Prostate gland (tissue), 2 donors: ENCODE results near the gene LIN28A.

Experiments
- CTCF ChIP-seq, 4 experiments: fragments of 200-600 bp in 2 of 4; fragments of 450-650 bp in 2 of 4; sonication (generic) in 2 of 4; IDR thresholded peaks; 1 replicate in 3 of 4; 2 replicates in 1 of 4; pipeline ENCODE4 v1.5.1; 2016 to 2019; ENCODE audit warnings: antibody characterized with exemption in 4 of 4, mild to moderate bottlenecking in 2 of 4, moderate library complexity in 2 of 4
- POLR2A ChIP-seq: fragments of 450-650 bp; IDR thresholded peaks from one replicate; pipeline ENCODE4 v1.6.1; 2016; ENCODE audit warnings: antibody characterized with exemption, mild to moderate bottlenecking
- POLR2AphosphoS5 ChIP-seq: sonication (generic); formaldehyde crosslinking; IDR thresholded peaks from one replicate; pipeline ENCODE4 v1.6.1; 2017; ENCODE audit warnings: antibody characterized with exemption

DNA sequence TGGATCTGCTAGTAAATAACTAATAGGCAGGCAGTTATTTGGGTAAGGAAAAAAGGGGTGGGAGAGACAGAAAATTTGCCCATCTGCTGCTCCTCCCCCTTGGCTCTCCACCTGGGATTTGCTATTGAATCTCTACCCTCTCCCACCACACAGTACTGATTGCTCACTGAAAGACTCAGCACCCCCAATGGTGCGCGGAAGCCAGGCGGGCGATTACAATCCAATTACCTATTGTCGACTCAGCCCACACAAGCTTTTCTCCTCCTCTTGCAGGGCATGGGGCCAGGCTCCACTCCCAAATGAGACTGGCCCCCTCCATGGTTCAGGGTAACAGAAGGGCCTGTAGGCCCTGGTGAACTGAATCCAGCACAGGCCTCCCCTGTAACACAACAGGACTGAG, 58.9 kb downstream of the LIN28A start:
- TF ChIP-seq CTCF (IDR thresholded peaks at IDR 0.05) (no peak), POLR2A (no peak), POLR2AphosphoS5 (no peak)
